HFFc6 (cell line): ENCODE measurements around the gene HTR3B. TPM values are rescaled to one million over a fixed set of nuclear protein-coding genes. Genes with fewer than 3 reads are reported as not detected.
A peak's percentile ranks its signal among the peaks of the same experiment; 100 is the strongest.

Experiments
- DNase-seq: peaks from one replicate; pipeline ENCODE4 v3.0.0-alpha.2; 2018
- H3K27ac Mint-ChIP-seq: 2 replicates; pipeline ENCODE4 v1.8.0; 2020; ENCODE audit warnings: mild to moderate bottlenecking, mixed read lengths
- H3K27me3 Mint-ChIP-seq: 2 replicates; pipeline ENCODE4 v1.8.0; 2021; ENCODE audit warnings: mild to moderate bottlenecking, moderate library complexity, mixed read lengths; ENCODE audit not compliant: insufficient read depth
- H3K36me3 Mint-ChIP-seq: 2 replicates; pipeline ENCODE4 v1.8.0; 2021; ENCODE audit warnings: low read depth, mixed read lengths
- H3K4me1 Mint-ChIP-seq: 2 replicates; pipeline ENCODE4 v1.8.0; 2020; ENCODE audit warnings: low read depth, mixed read lengths
- H3K4me3 Mint-ChIP-seq: 2 replicates; pipeline ENCODE4 v1.8.0; 2020; ENCODE audit warnings: mild to moderate bottlenecking, moderate library complexity, mixed read lengths
- H3K9me3 Mint-ChIP-seq: 2 replicates; pipeline ENCODE4 v1.8.0; 2020; ENCODE audit warnings: mild to moderate bottlenecking, mixed read lengths
- CTCF ChIP-seq: fragments of 200-600 bp; sonication (generic); IDR thresholded peaks from 2 replicates; pipeline ENCODE4 v1.5.0; 2021; ENCODE audit warnings: antibody characterized with exemption, mild to moderate bottlenecking
- total RNA-seq, 6 experiments: library from RNA; stranded (reverse); fragmentation: NEBNext Ultra II Directional; extraction: Animal tissue kit (Norgen Biotek cat#: 25700); gene quantifications; 2 replicates in 1 of 6; 3 replicates in 5 of 6; pipeline ENCODE4 v1.2.3, GENCODE V29; 2021

The HTR3B gene
- total RNA-seq, 6 experiments from 2014 or later: not detected

GRCh38 chr11:113874096-113874495 is 30.5 kb upstream of the HTR3B start:
- Mint-ChIP-seq H3K9me3 (no peaks in the 10 kb centered on the region), H3K4me1 (peaks cover 27% of the 10 kb centered on the region), H3K36me3 (peaks cover 5% of the 10 kb centered on the region; the same call in 1 of the 2 replicates), H3K4me3 (peak overlapping the region; percentile 85), H3K27me3 (peaks cover 3% of the 10 kb centered on the region; the same call in 1 of the 2 replicates), H3K27ac (peak overlapping the region; percentile 26; the same call in 1 of the 2 replicates)
- no peak for DNase-seq
- no peak for TF ChIP-seq CTCF

GRCh38 chr11:113874581-113875233 is 29.9 kb upstream of the HTR3B start:
- Mint-ChIP-seq H3K27ac (peak overlapping the region; percentile 26), H3K9me3 (no peaks in the 10 kb centered on the region), H3K4me1 (peaks cover 27% of the 10 kb centered on the region), H3K36me3 (peaks cover 5% of the 10 kb centered on the region; the same call in 1 of the 2 replicates), H3K4me3 (peak overlapping the region; percentile 85), H3K27me3 (peaks cover 3% of the 10 kb centered on the region)
- no peak for DNase-seq
- no peak for TF ChIP-seq CTCF

- peaks cover 9% of the 10 kb centered on the region for H3K27me3 Mint-ChIP-seq
- H3K4me3 Mint-ChIP-seq: peak within 1 kb of the TSS; percentile 94
- peak; percentile 93 for DNase-seq
- peaks cover 5% of the 10 kb centered on the region; the same call in 1 of the 2 replicates for H3K36me3 Mint-ChIP-seq
- peaks cover 27% of the 10 kb centered on the region for H3K4me1 Mint-ChIP-seq
- H3K27ac Mint-ChIP-seq: peak within 1 kb of the TSS; percentile 99
- H3K9me3 Mint-ChIP-seq: no peaks in the 10 kb centered on the region
- peak; percentile 41; the same call in 1 of the 2 replicates for TF ChIP-seq CTCF
These were observed 29.1 kb upstream of the HTR3B start, which contains the start of gene USP28 for GRCh38 chr11:113875234-113876073. TSS of gene USP28 (minus strand) at chr11:113875572. CDS start at chr11:113875501, 71 bp downstream.

- DNase-seq: no peak
- Mint-ChIP-seq H3K36me3 (peaks cover 5% of the 10 kb centered on the region; the same call in 1 of the 2 replicates), H3K4me3 (peak overlapping the region; percentile 94), H3K27me3 (peaks cover 9% of the 10 kb centered on the region), H3K9me3 (no peaks in the 10 kb centered on the region), H3K27ac (peak overlapping the region; percentile 99), H3K4me1 (peaks cover 27% of the 10 kb centered on the region)
- no peak for TF ChIP-seq CTCF
These were observed 28.4 kb upstream of the HTR3B start for GRCh38 chr11:113876074-113876797.
